A673 (cell line): ENCODE results near the gene PRUNE2.

Source experiments
- CTCF ChIP-seq: fragments of 300-800, 200-600 bp; sonication (generic); conservative IDR thresholded peaks from 2 replicates; pipeline ENCODE4 v1.5.1; 2017; ENCODE audit warnings: low read depth, mild to moderate bottlenecking, antibody characterized with exemption, low read length, moderate library complexity, mixed read lengths
- EZH2 ChIP-seq: fragments of 200-600 bp; sonication (generic); IDR thresholded peaks from 2 replicates; pipeline ENCODE4 v1.6.1; 2017; ENCODE audit warnings: borderline replicate concordance, low read depth, mild to moderate bottlenecking, mixed read lengths, antibody characterized with exemption, low read length; ENCODE audit not compliant: poor library complexity, severe bottlenecking

- TF ChIP-seq CTCF (no peak), EZH2 (no peak)
Observed at GRCh38 chr9:76901801-76902200, 4.1 kb downstream of the PRUNE2 start.
